A673 (cell line): ENCODE results near the gene MSANTD2.

Experiments used
- CTCF ChIP-seq: fragments of 300-800, 200-600 bp; sonication (generic); conservative IDR thresholded peaks from 2 replicates; pipeline ENCODE4 v1.5.1; 2017; ENCODE audit warnings: low read depth, mild to moderate bottlenecking, antibody characterized with exemption, low read length, moderate library complexity, mixed read lengths
- EZH2 ChIP-seq: fragments of 200-600 bp; sonication (generic); IDR thresholded peaks from 2 replicates; pipeline ENCODE4 v1.6.1; 2017; ENCODE audit warnings: borderline replicate concordance, low read depth, mild to moderate bottlenecking, mixed read lengths, antibody characterized with exemption, low read length; ENCODE audit not compliant: poor library complexity, severe bottlenecking

GRCh38 chr11:124766156-124766555, 34.0 kb downstream of the MSANTD2 start:
- TF ChIP-seq CTCF (no peak), EZH2 (no peak)
